Mucosa of rectum (tissue), 2 donors: Measurements from ENCODE around the gene PSMB10.
A peak's percentile ranks its signal among the peaks of the same experiment; 100 is the strongest.

Source experiments
- H3K27ac ChIP-seq, 2 donors: one replicate each; pipeline ENCODE4 v1.7.0; 2013; ENCODE audit warnings: inconsistent platforms in 2 of 2, low read depth in 2 of 2, low read length in 2 of 2
- H3K27me3 ChIP-seq, 2 donors: one replicate each; pipeline ENCODE4 v1.7.0; 2013; ENCODE audit warnings: low read length in 2 of 2; ENCODE audit not compliant: control insufficient read depth in 2 of 2, insufficient read depth in 2 of 2
- H3K36me3 ChIP-seq, 2 donors: one replicate each; pipeline ENCODE4 v1.7.0; 2013; ENCODE audit warnings: low read length in 2 of 2; ENCODE audit not compliant: control insufficient read depth in 2 of 2, insufficient read depth in 2 of 2
- H3K4me1 ChIP-seq, 2 donors: one replicate each; pipeline ENCODE4 v1.7.0; 2013; ENCODE audit warnings: low read length in 2 of 2, mild to moderate bottlenecking in 1 of 2; ENCODE audit not compliant: control insufficient read depth in 2 of 2, insufficient read depth in 2 of 2
- H3K4me3 ChIP-seq, 2 donors: one replicate each; pipeline ENCODE4 v1.7.0; 2013; ENCODE audit warnings: low read length in 2 of 2
- H3K9ac ChIP-seq, 2 donors: one replicate each; pipeline ENCODE4 v1.7.0; 2013; ENCODE audit warnings: low read length in 2 of 2, low read depth in 1 of 2, mild to moderate bottlenecking in 1 of 2
- H3K9me3 ChIP-seq, 2 donors: one replicate each; pipeline ENCODE4 v1.7.0; 2013; ENCODE audit warnings: low read length in 2 of 2; ENCODE audit not compliant: control insufficient read depth in 2 of 2
- donor health status: healthy.
- donor health status: Normal muscosa, but diverticular disease.

Gene PSMB10

DNA sequence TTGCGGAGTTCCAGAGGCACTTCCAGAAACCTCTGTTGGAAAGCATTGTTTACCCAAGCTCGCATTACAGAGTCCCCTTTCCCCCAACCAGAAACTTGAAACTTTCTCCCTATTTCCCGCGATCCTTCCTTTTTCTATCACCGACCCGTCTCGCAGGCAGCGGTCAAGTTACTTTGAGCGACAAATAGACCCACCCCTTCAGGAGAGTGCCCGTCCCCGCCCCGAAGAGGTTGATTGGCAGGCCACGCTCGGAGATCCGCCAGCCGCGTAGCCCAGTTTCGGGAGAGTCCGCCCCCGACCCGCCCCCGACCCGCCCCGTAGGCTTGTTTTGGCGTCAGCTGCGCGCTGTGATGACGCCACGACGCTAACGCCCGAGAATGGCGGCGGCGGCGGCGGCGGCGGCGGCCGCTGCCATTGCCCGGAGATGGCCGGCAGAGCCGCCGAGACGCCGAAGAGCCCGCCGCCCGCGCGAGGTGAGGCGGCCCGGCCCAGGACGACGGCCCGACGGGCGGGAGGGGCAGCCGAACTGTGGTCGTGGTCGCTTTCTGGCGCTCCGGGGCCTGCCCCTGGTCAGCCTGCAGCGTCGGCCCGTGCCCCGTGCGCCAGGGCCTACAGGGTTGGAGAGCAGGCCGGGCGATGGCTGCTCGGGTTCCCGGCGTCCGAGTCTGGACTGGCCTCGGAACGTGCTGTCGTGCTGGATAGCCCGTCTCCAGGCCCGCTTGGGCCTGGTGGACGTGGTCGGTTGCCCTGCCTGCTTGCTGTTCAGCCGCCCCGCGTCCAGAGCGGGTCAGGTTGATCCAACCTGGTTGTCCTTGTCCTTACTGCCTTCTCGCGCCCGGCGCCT lies 43.5 kb downstream of the PSMB10 start, which contains the start of gene PSKH1:
TSS of gene PSKH1 (plus strand) at position 356 of the 844 bp plus-strand sequence. CDS start 15,496 bp downstream, outside the sequence.
- H3K4me1 ChIP-seq, result peaks cover 16 to 19% of the 10 kb centered on the region in 2 donors
- no peaks in the 10 kb centered on the region for H3K27me3 ChIP-seq
- no peaks in the 10 kb centered on the region for H3K36me3 ChIP-seq
- peak within 1 kb of the TSS; percentile 96 to 98 for H3K9ac ChIP-seq
- peak within 1 kb of the TSS; percentile 97 to 98 for H3K27ac ChIP-seq
- peak within 1 kb of the TSS; percentile 89 to 91 for H3K4me3 ChIP-seq
- H3K9me3 ChIP-seq, result no peaks in the 10 kb centered on the region

DNA sequence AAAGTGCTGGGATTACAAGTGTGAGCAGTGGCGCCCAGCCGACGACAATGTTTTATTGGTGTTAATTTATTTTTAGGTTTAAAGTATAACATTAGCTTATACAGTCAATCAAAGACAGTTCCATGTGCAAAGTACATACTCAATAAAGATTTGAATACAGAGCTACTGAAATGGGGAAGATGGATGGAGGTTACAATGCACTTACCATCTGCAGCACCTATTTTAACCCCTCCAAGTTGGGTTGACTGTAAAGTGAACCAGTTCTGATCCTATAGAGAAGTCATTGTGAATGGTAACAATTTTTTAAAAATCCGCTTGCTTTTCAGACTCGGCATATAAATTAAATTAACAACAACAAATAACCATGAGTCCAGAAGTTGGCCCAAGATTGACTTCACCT lies 44.3 kb downstream of the PSMB10 start:
- Histone ChIP-seq H3K9me3 (no peaks in the 10 kb centered on the region), H3K36me3 (no peaks in the 10 kb centered on the region), H3K27ac (peak overlapping the region; percentile 28 to 97), H3K4me3 (peak overlapping the region; percentile 66 to 87), H3K4me1 (peaks cover 16 to 19% of the 10 kb centered on the region in 2 donors), H3K9ac (peak overlapping the region; percentile 60 to 70), H3K27me3 (no peaks in the 10 kb centered on the region)

DNA sequence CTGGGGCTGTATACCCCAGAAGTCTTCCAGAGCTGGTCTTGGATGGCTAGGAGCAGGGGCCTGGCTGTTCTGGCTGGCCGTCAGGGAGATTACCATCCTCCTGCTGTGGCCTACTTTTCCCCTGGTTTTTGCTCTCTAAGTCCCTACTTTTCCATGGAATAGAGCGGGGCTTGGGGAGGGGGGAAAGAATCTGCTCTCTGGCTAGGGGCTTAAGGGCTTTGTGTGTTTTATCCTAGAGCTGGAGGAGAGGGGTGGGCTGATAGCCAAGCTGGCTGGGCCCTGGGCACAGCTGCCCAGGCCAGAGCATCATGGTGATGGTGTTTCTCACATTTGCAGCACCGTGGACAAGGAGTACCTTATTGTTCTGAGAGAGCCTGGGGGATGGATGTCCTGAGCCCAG lies 48.3 kb downstream of the PSMB10 start:
- peaks cover 6 to 19% of the 10 kb centered on the region in 2 donors for H3K36me3 ChIP-seq
- no peak overlapping the region for H3K4me3 ChIP-seq
- H3K9me3 ChIP-seq, result no peaks in the 10 kb centered on the region
- no peaks in the 10 kb centered on the region for H3K27me3 ChIP-seq
- H3K9ac ChIP-seq, result no peak overlapping the region
- no peak overlapping the region for H3K27ac ChIP-seq
- peaks cover 3 to 7% of the 10 kb centered on the region in 2 donors for H3K4me1 ChIP-seq

DNA sequence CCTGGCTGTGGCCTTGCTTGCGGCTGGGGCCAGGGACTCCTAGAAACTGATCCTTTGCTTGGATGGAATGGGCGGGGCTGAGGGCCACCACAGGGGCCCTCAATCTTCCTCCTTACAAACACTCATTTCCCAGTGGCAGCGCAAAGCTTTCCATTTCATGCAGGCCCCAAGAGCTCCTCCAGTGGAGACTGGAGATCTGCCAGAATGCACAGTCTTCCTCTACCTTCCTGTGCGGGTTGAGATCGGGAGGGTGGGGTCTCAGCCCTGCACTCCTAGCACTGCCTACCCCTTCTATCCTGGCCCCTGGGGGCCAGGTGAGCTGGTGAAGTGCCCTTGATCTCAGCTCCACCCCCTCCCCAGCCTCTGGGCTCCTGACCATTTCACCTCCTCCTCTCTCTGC lies 50.3 kb downstream of the PSMB10 start:
- peaks cover 6 to 7% of the 10 kb centered on the region in 2 donors for H3K4me1 ChIP-seq
- H3K36me3 ChIP-seq, result peaks cover 26 to 37% of the 10 kb centered on the region in 2 donors
- H3K9me3 ChIP-seq, result no peaks in the 10 kb centered on the region
- H3K4me3 ChIP-seq, result no peak overlapping the region
- no peaks in the 10 kb centered on the region for H3K27me3 ChIP-seq
- H3K9ac ChIP-seq, result no peak overlapping the region
- no peak overlapping the region for H3K27ac ChIP-seq

DNA sequence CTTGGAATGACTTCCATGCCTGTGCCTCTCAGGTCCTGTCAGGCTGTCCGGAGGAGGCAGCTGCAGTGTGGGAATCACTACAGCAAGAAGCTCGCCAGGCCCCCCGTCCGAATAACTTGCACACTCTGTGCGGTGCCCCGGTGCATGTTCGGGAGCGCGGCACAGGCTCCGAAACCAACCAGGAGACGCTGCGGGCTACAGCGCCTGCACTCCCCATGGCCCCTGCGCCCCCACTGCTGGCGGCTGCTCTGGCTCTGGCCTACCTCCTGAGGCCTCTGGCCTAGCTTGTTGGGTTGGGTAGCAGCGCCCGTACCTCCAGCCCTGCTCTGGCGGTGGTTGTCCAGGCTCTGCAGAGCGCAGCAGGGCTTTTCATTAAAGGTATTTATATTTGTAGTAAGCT lies 50.7 kb downstream of the PSMB10 start:
- H3K36me3 ChIP-seq, result peaks cover 30 to 41% of the 10 kb centered on the region in 2 donors

DNA sequence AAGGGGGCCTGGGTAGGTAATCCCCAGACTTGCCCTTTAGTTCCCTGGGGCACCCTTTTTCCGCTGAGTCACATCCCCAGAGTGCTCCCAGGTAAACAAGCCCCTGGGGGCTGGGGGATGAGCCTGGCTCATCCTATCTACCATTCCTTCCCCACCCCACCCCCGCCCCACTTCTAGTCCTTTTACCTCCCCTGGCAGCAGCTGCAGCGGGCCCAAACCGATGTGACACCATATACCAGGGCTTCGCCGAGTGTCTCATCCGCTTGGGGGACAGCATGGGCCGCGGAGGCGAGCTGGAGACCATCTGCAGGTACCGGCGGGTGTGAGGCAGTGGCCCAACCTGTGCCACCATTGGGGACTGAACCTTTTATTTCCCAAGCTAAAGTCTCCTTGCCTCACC lies 51.1 kb downstream of the PSMB10 start:
- Histone ChIP-seq H3K4me3 (no peak overlapping the region), H3K4me1 (peaks cover 6 to 7% of the 10 kb centered on the region in 2 donors), H3K9ac (no peak overlapping the region), H3K27ac (no peak overlapping the region), H3K36me3 (peaks cover 34 to 46% of the 10 kb centered on the region in 2 donors), H3K9me3 (no peaks in the 10 kb centered on the region), H3K27me3 (no peaks in the 10 kb centered on the region)

More for the DNA sequence above, 50.7 kb downstream of the PSMB10 start:
- H3K4me1 ChIP-seq, result peaks cover 6 to 7% of the 10 kb centered on the region in 2 donors
- no peak overlapping the region for H3K9ac ChIP-seq
- H3K4me3 ChIP-seq, result no peak overlapping the region
- no peaks in the 10 kb centered on the region for H3K9me3 ChIP-seq
- no peak overlapping the region for H3K27ac ChIP-seq
- no peaks in the 10 kb centered on the region for H3K27me3 ChIP-seq

DNA sequence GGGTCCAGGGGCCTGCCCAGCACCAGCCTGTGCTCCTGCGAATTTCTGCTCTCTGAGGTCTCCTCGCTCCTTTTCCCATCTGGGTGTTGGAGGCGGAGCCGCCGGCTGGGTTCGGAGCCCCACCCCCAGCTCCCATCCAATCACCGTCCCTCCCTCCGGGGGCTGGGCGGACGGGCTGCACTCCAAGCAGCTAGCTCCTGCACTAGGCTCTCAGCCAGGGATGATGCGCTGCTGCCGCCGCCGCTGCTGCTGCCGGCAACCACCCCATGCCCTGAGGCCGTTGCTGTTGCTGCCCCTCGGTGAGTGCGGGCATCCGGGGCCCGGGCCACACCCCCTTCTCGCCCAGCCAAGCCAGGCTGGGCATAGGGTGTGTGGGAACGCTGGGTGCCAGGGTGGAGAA lies 52.0 kb downstream of the PSMB10 start, which contains the start of gene NRN1L:
TSS of gene NRN1L (plus strand) at position 202 of the 400 bp plus-strand sequence. CDS start at position 221, 19 bp downstream.
- Histone ChIP-seq H3K9me3 (no peaks in the 10 kb centered on the region), H3K4me1 (peaks cover 6 to 7% of the 10 kb centered on the region in 2 donors), H3K27me3 (no peaks in the 10 kb centered on the region), H3K4me3 (no peak within 1 kb of the TSS), H3K27ac (no peak within 1 kb of the TSS), H3K36me3 (peaks cover 43 to 54% of the 10 kb centered on the region in 2 donors), H3K9ac (no peak within 1 kb of the TSS)
